IMR-90 (cell line): ENCODE data around the gene CHMP1A. TPM values are rescaled to one million over a fixed set of nuclear protein-coding genes. Genes with fewer than 3 reads are reported as not detected.

Experiments used
- ATAC-seq: fragments of 200-7000 bp; cut with Tn5 transposase; 2 replicates; pipeline ENCODE4 v1.9.1; 2020; ENCODE audit warnings: low read depth, mild to moderate bottlenecking, moderate library complexity
- BruUV-seq: library from RNA; stranded (reverse); fragments of 400-500 nt; replicated peaks from 2 replicates; lab custom pipeline; 2021; lab: Mats Ljungman, UMichigan
- CTCF ChIA-PET: fragments of 300-600 bp; formaldehyde crosslinking; extraction: SDS; loops from one replicate; lab custom pipeline; 2021; ENCODE audit warnings: antibody characterized with exemption; lab: Yijun Ruan, JAX
- POLR2A ChIA-PET: fragments of 300-600 bp; sonication (Branson Sonifier 250); formaldehyde crosslinking; loops from one replicate; lab custom pipeline; 2022; ENCODE audit warnings: antibody characterized with exemption; ENCODE audit not compliant: unreplicated experiment; lab: Charles Lee
- DNase-seq: peaks from one replicate; pipeline ENCODE4 v3.0.0; 2013
- H2AFZ ChIP-seq: replicated peaks from 2 replicates; pipeline ENCODE3; 2013; ENCODE audit warnings: low read length, mild to moderate bottlenecking; ENCODE audit not compliant: poor library complexity
- H2AK5ac ChIP-seq: 2 replicates; pipeline ENCODE4 v1.6.1; 2013; ENCODE audit warnings: low read depth, low read length, inconsistent platforms
- H2AK9ac ChIP-seq: replicated peaks from 2 replicates; pipeline ENCODE3; 2013; ENCODE audit warnings: mild to moderate bottlenecking, low read depth, low read length, moderate library complexity; ENCODE audit not compliant: poor library complexity
- H2BK120ac ChIP-seq: 2 replicates; pipeline ENCODE4 v1.6.1; 2013; ENCODE audit warnings: low read depth, low read length, inconsistent platforms
- H2BK15ac ChIP-seq: 3 replicates; pipeline ENCODE4 v1.6.1; 2013; ENCODE audit warnings: low read depth, low read length, inconsistent platforms
- H2BK20ac ChIP-seq: 2 replicates; pipeline ENCODE4 v1.6.1; 2013; ENCODE audit warnings: low read depth, mild to moderate bottlenecking, inconsistent platforms, low read length, moderate library complexity
- H2BK5ac ChIP-seq: 2 replicates; pipeline ENCODE4 v1.6.1; 2013; ENCODE audit warnings: mild to moderate bottlenecking, low read depth, low read length, inconsistent platforms; ENCODE audit not compliant: poor library complexity, severe bottlenecking
- H3K14ac ChIP-seq: replicated peaks from 2 replicates; pipeline ENCODE4 v1.6.1; 2013; ENCODE audit warnings: low read depth, low read length, inconsistent platforms
- H3K18ac ChIP-seq: 2 replicates; pipeline ENCODE4 v1.6.1; 2013; ENCODE audit warnings: low read depth, low read length, control low read depth
- H3K23ac ChIP-seq: 2 replicates; pipeline ENCODE4 v1.6.1; 2013; ENCODE audit warnings: low read depth, low read length, inconsistent platforms
- H3K27ac ChIP-seq: 2 replicates; pipeline ENCODE4 v1.5.1; 2013; ENCODE audit warnings: mild to moderate bottlenecking, control low read depth, low read length; ENCODE audit not compliant: insufficient read depth
- H3K27me3 ChIP-seq: 2 replicates; pipeline ENCODE4 v1.6.1; 2013; ENCODE audit warnings: low read length; ENCODE audit not compliant: control insufficient read depth, insufficient read depth
- H3K36me3 ChIP-seq: 2 replicates; pipeline ENCODE4 v1.6.1; 2013; ENCODE audit warnings: low read length, mixed read lengths; ENCODE audit not compliant: control insufficient read depth, insufficient read depth
- H3K4ac ChIP-seq: 2 replicates; pipeline ENCODE4 v1.6.1; 2013; ENCODE audit warnings: low read depth, low read length, inconsistent platforms
- H3K4me1 ChIP-seq: 2 replicates; pipeline ENCODE4 v1.6.1; 2013; ENCODE audit warnings: low read length, mixed read lengths; ENCODE audit not compliant: control insufficient read depth, insufficient read depth
- H3K4me2 ChIP-seq: 2 replicates; pipeline ENCODE4 v1.6.1; 2013; ENCODE audit warnings: low read depth, mild to moderate bottlenecking, control low read depth, low read length, moderate library complexity
- H3K4me3 ChIP-seq: 2 replicates; pipeline ENCODE4 v1.5.1; 2013; ENCODE audit warnings: low read depth, mild to moderate bottlenecking, control low read depth, low read length, moderate library complexity; ENCODE audit not compliant: insufficient read depth
- H3K56ac ChIP-seq: 2 replicates; pipeline ENCODE4 v1.6.1; 2013; ENCODE audit warnings: low read length, inconsistent platforms; ENCODE audit not compliant: insufficient read depth; ENCODE audit errors: extremely low read depth
- H3K79me1 ChIP-seq, 2 experiments: 2 replicates each; pipeline ENCODE4 v1.6.1; 2013; ENCODE audit warnings: low read length in 2 of 2, inconsistent platforms in 1 of 2, low read depth in 1 of 2
- H3K9ac ChIP-seq: 2 replicates; pipeline ENCODE4 v1.6.1; 2013; ENCODE audit warnings: low read depth, low read length, control low read depth
- H3K9me1 ChIP-seq: 2 replicates; pipeline ENCODE4 v1.6.1; 2013; ENCODE audit warnings: low read length, inconsistent platforms; ENCODE audit not compliant: insufficient read depth
- H3K9me3 ChIP-seq: 2 replicates; pipeline ENCODE4 v1.6.1; 2013; ENCODE audit warnings: low read length; ENCODE audit not compliant: control insufficient read depth, insufficient read depth
- H4K20me1 ChIP-seq: 2 replicates; pipeline ENCODE4 v1.6.1; 2013; ENCODE audit warnings: low read length, inconsistent platforms; ENCODE audit not compliant: insufficient read depth
- H4K5ac ChIP-seq: 2 replicates; pipeline ENCODE4 v1.6.1; 2013; ENCODE audit warnings: mild to moderate bottlenecking, low read depth, low read length, control low read depth
- H4K8ac ChIP-seq, 2 experiments: 2 replicates each; pipeline ENCODE4 v1.6.1; 2013; ENCODE audit warnings: low read depth in 2 of 2, low read length in 2 of 2, control low read depth in 1 of 2, inconsistent platforms in 1 of 2
- H4K91ac ChIP-seq: 2 replicates; pipeline ENCODE4 v1.6.1; 2013; ENCODE audit warnings: low read depth, low read length, inconsistent platforms; ENCODE audit not compliant: insufficient read depth
- BHLHE40 ChIP-seq: fragments of 150-350 bp; IDR thresholded peaks from 2 replicates; pipeline ENCODE4 v1.6.1; 2016; ENCODE audit warnings: mild to moderate bottlenecking, low read depth, low read length
- CHD1 ChIP-seq: IDR thresholded peaks from 2 replicates; pipeline ENCODE4 v1.6.1; 2012; ENCODE audit warnings: low read depth, low read length, improper control_type of control experiment
- ELK1 ChIP-seq: fragments of 150-350 bp; IDR thresholded peaks from 2 replicates; pipeline ENCODE4 v1.6.1; 2016; ENCODE audit warnings: low read depth, mild to moderate bottlenecking, low read length, moderate library complexity, borderline replicate concordance
- FOS ChIP-seq: fragments of 150-350 bp; IDR thresholded peaks from 2 replicates; pipeline ENCODE4 v1.6.1; 2016; ENCODE audit warnings: low read depth, low read length
- MXI1 ChIP-seq: IDR thresholded peaks from 2 replicates; pipeline ENCODE4 v1.6.1; 2012; ENCODE audit warnings: low read depth, mild to moderate bottlenecking, low read length, moderate library complexity, borderline replicate concordance
- POLR2A ChIP-seq: IDR thresholded peaks from 2 replicates; pipeline ENCODE4 v1.6.1; 2012; ENCODE audit warnings: mild to moderate bottlenecking, low read depth, low read length
- RAD21 ChIP-seq: IDR thresholded peaks from 2 replicates; pipeline ENCODE4 v1.6.1; 2012; ENCODE audit warnings: low read length, improper control_type of control experiment
- RCOR1 ChIP-seq: IDR thresholded peaks from 2 replicates; pipeline ENCODE4 v1.6.1; 2012; ENCODE audit warnings: mild to moderate bottlenecking, low read length, improper control_type of control experiment; ENCODE audit not compliant: insufficient replicate concordance
- RFX5 ChIP-seq: IDR thresholded peaks from 2 replicates; pipeline ENCODE4 v1.8.0; 2012; ENCODE audit warnings: low read depth, mild to moderate bottlenecking, low read length, moderate library complexity
- SMC3 ChIP-seq: fragments of 150-350 bp; IDR thresholded peaks from 2 replicates; pipeline ENCODE4 v1.6.1; 2016; ENCODE audit warnings: low read depth, mild to moderate bottlenecking, antibody characterized with exemption, low read length, moderate library complexity
- USF2 ChIP-seq: fragments of 150-350 bp; IDR thresholded peaks from 2 replicates; pipeline ENCODE4 v1.6.1; 2017; ENCODE audit warnings: mild to moderate bottlenecking, antibody characterized with exemption, low read length, low read depth
- WGBS, 2 experiments: methylation state at CpG; one replicate each; pipeline versions ENCODE4 v1.1.5 to v1.1.7; 2013; ENCODE audit warnings: missing lambda C conversion rate in 2 of 2; ENCODE audit not compliant: insufficient read length in 1 of 2; ENCODE audit errors: extremely low coverage in 2 of 2; 5-methylcytosine and 5-hydroxymethylcytosine counted together
- dilution Hi-C: fragments of 300-500 bp; cut with HindIII; formaldehyde crosslinking; loops from one replicate; pipeline ENCODE4 v1.14.3; 2018; ENCODE audit warnings: low sequenced_read_pairs; ENCODE audit not compliant: unreplicated experiment
- in situ Hi-C: fragments of 300-500 bp; cut with MboI; formaldehyde crosslinking; loops from 3 replicates; pipeline ENCODE4 v1.14.3; 2019; ENCODE audit warnings: low sequenced_read_pairs, inconsistent platforms, mixed read lengths
- intact Hi-C: fragments of 100-400 bp; cut with micrococcal nuclease; formaldehyde crosslinking; loops from 2 replicates; pipeline ENCODE4 v1.10.0; 2022
- polyA plus RNA-seq, 3 experiments: library from polyadenylated mRNA; depleted of rRNA; stranded (reverse); fragments of >200 nt; gene quantifications; 2 replicates each; pipeline ENCODE4 v1.2.3, GENCODE V29; 2012; ENCODE audit warnings: low replicate concordance in 1 of 3
- total RNA-seq: library from RNA; depleted of rRNA; stranded (reverse); fragments of >200 nt; gene quantifications from 2 replicates; pipeline ENCODE4 v1.2.3, GENCODE V29; 2012

CHMP1A gene
- total and polyA plus RNA-seq, 2 of the 4 experiments (the other 2 are of a cell fraction): 97.3 to 99.8 TPM

GRCh38 chr16:89687092-89687940 lies 29.8 kb upstream of the CHMP1A start (continued):
- TF ChIP-seq SMC3: no peak
- TF ChIP-seq CHD1: no peak
- peak; percentile 11; the same call in 1 of the 2 replicates for TF ChIP-seq POLR2A
- TF ChIP-seq RFX5: no peak

- H3K4me3 ChIP-seq: peak within 1 kb of the TSS; percentile 78
- peak within 1 kb of the TSS; percentile 99; the same call in 1 of the 2 replicates for H3K23ac ChIP-seq
- no peaks in the 10 kb centered on the region; the same call in 1 of the 2 replicates for H4K20me1 ChIP-seq
- peaks cover 3% of the 10 kb centered on the region; the same call in 1 of the 2 replicates for H3K9me3 ChIP-seq
- peak within 1 kb of the TSS; percentile 97 for H2BK5ac ChIP-seq
- H3K4me2 ChIP-seq: peak within 1 kb of the TSS; percentile 94
- peak within 1 kb of the TSS; percentile 86 for H2AK5ac ChIP-seq
- intact Hi-C loops (no loop called here), in situ Hi-C loops (no loop called here), dilution Hi-C loops (no loop called here)
- peak within 1 kb of the TSS; percentile 98 for H3K27ac ChIP-seq
- H3K14ac ChIP-seq: peak within 1 kb of the TSS; percentile 100
- H2BK120ac ChIP-seq: peak within 1 kb of the TSS; percentile 85; the same call in 1 of the 2 replicates
- DNase-seq (peak; percentile 76), ATAC-seq (peak; percentile 93)
- ChIA-PET CTCF (interaction anchor here (0.6 to 1.5 kb wide), 2 partner anchors 13 to 15 kb away, joined by 3 read pairs; no protein-coding TSS in a partner anchor), POLR2A (interaction anchor here (0.5 to 0.6 kb wide), 2 partner anchors 192 to 238 kb away, joined by 4 to 11 read pairs; no protein-coding TSS in a partner anchor)
- peaks cover 15% of the 10 kb centered on the region for H3K36me3 ChIP-seq
- H2BK20ac ChIP-seq: 0 out of 2 replicates have a peak within 1 kb of the TSS, but pooled peaks have one; percentile 57
- no TSS peak for BruUV-seq
- H3K18ac ChIP-seq: peak within 1 kb of the TSS; percentile 68
- peak within 1 kb of the TSS; percentile 96 for H3K9ac ChIP-seq
- H2AFZ ChIP-seq: peak within 1 kb of the TSS; percentile 100
- peak within 1 kb of the TSS; percentile 98 for H3K56ac ChIP-seq
- peak within 1 kb of the TSS; percentile 99 for H2AK9ac ChIP-seq
- peak within 1 kb of the TSS; percentile 68 to 95 for H4K8ac ChIP-seq
- H3K4ac ChIP-seq: peak within 1 kb of the TSS; percentile 96
- H3K27me3 ChIP-seq: no peaks in the 10 kb centered on the region
- peak within 1 kb of the TSS; percentile 85 for H4K5ac ChIP-seq
- no peak within 1 kb of the TSS; the same call in 2 of the 3 replicates for H2BK15ac ChIP-seq
- peak within 1 kb of the TSS; percentile 99 for H4K91ac ChIP-seq
- H3K79me1 ChIP-seq: peaks cover 28 to 35% of the 10 kb centered on the region in 2 experiments
- H3K9me1 ChIP-seq: peaks cover 6% of the 10 kb centered on the region; the same call in 1 of the 2 replicates
- no peak for TF ChIP-seq RCOR1
- peak; percentile 61; the same call in 1 of the 2 replicates for TF ChIP-seq POLR2A
- TF ChIP-seq FOS: no peak
- TF ChIP-seq BHLHE40: peak; percentile 53; the same call in 1 of the 2 replicates
- peak; percentile 94 for TF ChIP-seq MXI1
- TF ChIP-seq USF2: peak; percentile 15; the same call in 1 of the 2 replicates
- no peak for TF ChIP-seq RAD21
- no peak for TF ChIP-seq ELK1
- 1% methylated on average over 43 of the region's 67 CpGs; no CpG with 5 or more reads in 1 of the 2 experiments for WGBS, 2 experiments
- peaks cover 3% of the 10 kb centered on the region for H3K4me1 ChIP-seq
Observed at GRCh38 chr16:89686520-89687091, 29.1 kb upstream of the CHMP1A start, which contains the start of gene CDK10. Gene CDK10, plus strand, starts transcription at chr16:89686689. Its CDS starts 22 bp downstream, at chr16:89686711.
